LNCaP clone FGC (cell line): ENCODE results near the gene CFDP1.

Source experiments
- DNase-seq: peaks from one replicate; pipeline ENCODE4 v3.0.0-alpha.2; 2011; ENCODE audit warnings: low read depth
- H3K4me3 ChIP-seq: 2 replicates; pipeline ENCODE4 v1.5.1; 2011; ENCODE audit warnings: mild to moderate bottlenecking, low read depth, low read length, control low read depth
- CTCF ChIP-seq: IDR thresholded peaks from 2 replicates; pipeline ENCODE4 v1.5.1; 2012; ENCODE audit warnings: mild to moderate bottlenecking; ENCODE audit not compliant: control insufficient read depth, insufficient read depth; ENCODE audit errors: extremely low read depth

CFDP1 gene

DNA sequence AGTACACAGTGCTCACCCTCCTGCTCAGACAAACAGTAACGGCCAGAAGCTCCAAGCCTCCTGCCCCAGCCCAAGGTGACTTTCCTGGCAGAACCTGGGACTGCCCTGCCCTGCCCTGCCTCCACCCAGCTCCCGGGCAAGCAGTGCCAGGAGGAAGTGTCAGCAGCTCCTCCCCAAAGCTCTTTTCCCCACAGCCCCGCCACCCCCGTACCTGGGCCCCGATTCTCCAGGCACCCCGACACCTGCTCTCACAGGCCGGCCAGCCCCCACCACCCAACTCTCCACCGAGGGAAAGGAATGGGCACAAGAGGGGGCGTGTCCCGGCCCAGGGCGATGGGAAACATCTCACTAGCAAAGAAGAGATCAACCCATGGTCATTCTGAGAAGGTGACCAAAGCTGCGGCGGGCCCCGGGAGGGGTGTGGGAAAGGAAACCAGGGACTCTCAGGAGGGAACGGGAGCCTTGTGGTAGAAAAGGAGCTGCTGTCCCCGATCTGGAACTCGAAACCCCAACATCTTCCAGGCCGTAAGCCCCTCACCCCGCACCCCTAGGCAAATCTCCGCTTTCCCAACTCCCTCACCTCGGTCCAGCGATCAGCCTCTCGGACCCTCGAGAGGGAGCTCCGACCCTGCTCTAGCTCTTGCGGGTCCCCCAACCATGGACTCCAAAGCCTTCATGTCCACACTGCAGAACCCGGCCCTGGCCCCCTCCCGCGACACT, 183.1 kb downstream of the CFDP1 start:
- H3K4me3 ChIP-seq, result peak overlapping the region; percentile 77
- TF ChIP-seq CTCF, result no peak
- no peak for DNase-seq

GRCh38 chr16:75249441-75249840, 183.9 kb downstream of the CFDP1 start:
- TF ChIP-seq CTCF, result no peak
- H3K4me3 ChIP-seq, result peak overlapping the region; percentile 77
- DNase-seq, result no peak

- no peak for TF ChIP-seq CTCF
- no peak for DNase-seq
- no peak overlapping the region for H3K4me3 ChIP-seq
Observed at GRCh38 chr16:75248536-75249380, 184.5 kb downstream of the CFDP1 start.

DNA sequence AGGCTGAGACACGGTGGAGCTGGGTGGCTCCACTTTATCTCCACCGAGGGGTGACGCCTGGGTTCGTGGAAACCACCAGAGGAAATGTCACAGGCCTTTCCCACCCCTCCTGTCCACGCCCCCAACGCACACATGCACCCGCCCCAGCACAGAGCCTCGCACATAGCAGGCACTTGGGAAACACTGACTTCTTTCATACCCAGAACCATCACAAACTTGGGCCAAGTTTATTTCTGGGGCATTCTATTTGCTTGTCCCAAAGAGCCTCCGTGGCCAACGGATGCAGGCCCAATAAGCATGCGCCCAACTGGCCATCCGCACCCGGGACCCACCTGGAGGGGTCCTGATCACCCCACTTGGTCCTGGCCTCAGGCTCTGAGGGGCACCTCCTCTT, 185.2 kb downstream of the CFDP1 start:
- no peak overlapping the region for H3K4me3 ChIP-seq
- no peak for TF ChIP-seq CTCF
- no peak for DNase-seq

- H3K4me3 ChIP-seq, result no peak overlapping the region
- no peak for DNase-seq
- TF ChIP-seq CTCF, result no peak
Observed at GRCh38 chr16:75247249-75247648, 186.1 kb downstream of the CFDP1 start.

DNA sequence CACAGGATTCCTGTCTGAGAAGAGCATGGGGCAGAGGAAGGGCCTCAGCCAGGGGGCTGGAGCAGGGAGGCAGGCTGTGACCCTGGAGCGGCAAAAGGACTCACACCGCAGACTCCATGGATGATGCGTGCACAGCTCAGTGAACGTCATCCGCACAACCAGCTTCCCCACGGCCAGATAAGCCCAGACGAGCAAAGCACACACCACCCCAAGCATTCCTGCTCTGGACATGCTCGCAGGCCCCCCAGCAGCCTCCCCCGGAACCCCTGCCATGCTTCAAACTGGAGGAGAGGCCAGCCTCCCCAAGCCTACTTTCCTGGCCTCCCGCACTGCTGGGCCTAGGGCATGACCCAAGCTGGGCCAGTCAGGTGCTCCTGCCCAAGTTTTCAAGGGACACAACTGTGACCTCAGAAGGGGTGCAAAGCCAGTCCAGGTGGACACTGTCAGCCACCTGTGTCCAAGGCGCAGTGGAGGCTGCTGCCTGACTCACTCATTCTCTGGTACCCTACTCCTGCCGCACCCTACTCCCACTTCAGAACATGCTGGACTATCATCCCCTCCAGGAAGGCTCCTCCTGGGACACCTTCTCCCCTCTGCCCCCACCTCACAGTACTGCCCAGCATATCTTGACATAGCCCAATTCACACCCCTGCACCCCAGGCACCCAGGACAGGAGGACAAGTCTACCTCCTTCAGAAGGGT, 186.6 kb downstream of the CFDP1 start:
- no peak for DNase-seq
- no peak for TF ChIP-seq CTCF
- no peak overlapping the region for H3K4me3 ChIP-seq
